Left ventricle myocardium inferior (tissue), 1 donor: ENCODE data around the gene HSP90AA1. TPM values are rescaled to one million over a fixed set of nuclear protein-coding genes. Genes with fewer than 3 reads are reported as not detected.

ENCODE experiments used
- DNase-seq: peaks from one replicate; pipeline ENCODE4 v3.0.0-alpha.2; 2020
- H3K27ac ChIP-seq: fragments of 200-600 bp; replicated peaks from 2 replicates; pipeline ENCODE4 v1.8.0; 2021
- H3K27me3 ChIP-seq: fragments of 200-600 bp; 2 replicates; pipeline ENCODE4 v1.8.0; 2021; ENCODE audit warnings: low read depth
- H3K36me3 ChIP-seq: fragments of 200-600 bp; 2 replicates; pipeline ENCODE4 v1.8.0; 2021
- H3K4me1 ChIP-seq: fragments of 200-600 bp; 2 replicates; pipeline ENCODE4 v1.8.0; 2021
- H3K4me3 ChIP-seq: fragments of 200-600 bp; 2 replicates; pipeline ENCODE4 v1.8.0; 2021; ENCODE audit warnings: mild to moderate bottlenecking, moderate library complexity
- H3K9me3 ChIP-seq: fragments of 200-600 bp; replicated peaks from 2 replicates; pipeline ENCODE4 v1.8.0; 2021
- intact Hi-C: fragments of 100-400 bp; cut with micrococcal nuclease; formaldehyde crosslinking; loops from one replicate; pipeline ENCODE4 v1.11.0; 2022
- total RNA-seq: library from RNA; stranded (reverse); fragmentation: NEBNext Ultra II Directional; extraction: Animal tissue kit (Norgen Biotek cat#: 25700); gene quantifications from one replicate; pipeline ENCODE4 v1.2.1, GENCODE V29; 2021
- TF ChIP-seq, protein P1 (sequence below): fragments of 200-600 bp; IDR thresholded peaks from 2 replicates; pipeline ENCODE4 v1.8.0; 2021; ENCODE audit warnings: antibody characterized with exemption, mild to moderate bottlenecking, borderline replicate concordance
- donor health status: DM: no; HTN: yes; CAD: no; lungs with severe emphysema.

HSP90AA1 gene
- total RNA-seq, 1 donor from 2014 or later, result 423 TPM

DNA sequence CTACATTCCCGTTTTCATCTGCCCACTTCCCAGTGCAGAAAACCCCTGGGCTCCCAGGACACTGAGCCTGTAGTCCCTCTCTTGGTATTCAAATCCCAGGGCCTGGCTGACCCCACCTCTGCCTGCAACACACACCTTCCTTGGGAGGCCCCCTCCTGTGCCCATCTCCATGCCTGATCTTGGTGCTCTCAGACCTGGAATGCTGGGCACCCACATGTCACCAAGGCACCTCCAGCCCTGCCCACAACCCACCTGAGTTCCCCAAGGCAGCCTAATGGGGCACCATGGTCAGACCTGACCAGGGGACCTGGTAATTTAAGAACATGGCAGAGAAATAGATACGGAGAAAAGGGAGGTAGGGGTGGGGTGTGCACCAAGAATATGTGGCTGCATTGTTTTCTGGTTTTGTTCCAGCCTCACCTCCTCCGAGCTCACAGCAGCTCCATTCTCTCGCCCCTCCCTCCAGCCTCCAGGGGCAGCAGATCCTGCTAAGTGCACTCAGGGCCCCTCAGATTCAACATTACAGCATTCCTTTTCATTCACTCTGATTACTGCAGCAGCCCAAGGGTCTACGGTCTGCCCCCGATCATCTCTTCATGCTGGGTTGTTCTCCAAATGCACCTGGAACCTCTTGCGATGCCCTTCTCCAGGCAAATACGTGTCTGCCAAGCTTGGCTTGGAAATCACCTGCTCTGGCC, 9.2 kb upstream of the HSP90AA1 start:
- Histone ChIP-seq H3K27me3 (no peaks in the 10 kb centered on the region), H3K27ac (no peak overlapping the region), H3K36me3 (no peaks in the 10 kb centered on the region), H3K4me1 (peaks cover 4% of the 10 kb centered on the region), H3K9me3 (no peaks in the 10 kb centered on the region), H3K4me3 (no peak overlapping the region)
- DNase-seq, result no peak
- intact Hi-C loops, result no loop called here
- TF ChIP-seq, protein P1, sequence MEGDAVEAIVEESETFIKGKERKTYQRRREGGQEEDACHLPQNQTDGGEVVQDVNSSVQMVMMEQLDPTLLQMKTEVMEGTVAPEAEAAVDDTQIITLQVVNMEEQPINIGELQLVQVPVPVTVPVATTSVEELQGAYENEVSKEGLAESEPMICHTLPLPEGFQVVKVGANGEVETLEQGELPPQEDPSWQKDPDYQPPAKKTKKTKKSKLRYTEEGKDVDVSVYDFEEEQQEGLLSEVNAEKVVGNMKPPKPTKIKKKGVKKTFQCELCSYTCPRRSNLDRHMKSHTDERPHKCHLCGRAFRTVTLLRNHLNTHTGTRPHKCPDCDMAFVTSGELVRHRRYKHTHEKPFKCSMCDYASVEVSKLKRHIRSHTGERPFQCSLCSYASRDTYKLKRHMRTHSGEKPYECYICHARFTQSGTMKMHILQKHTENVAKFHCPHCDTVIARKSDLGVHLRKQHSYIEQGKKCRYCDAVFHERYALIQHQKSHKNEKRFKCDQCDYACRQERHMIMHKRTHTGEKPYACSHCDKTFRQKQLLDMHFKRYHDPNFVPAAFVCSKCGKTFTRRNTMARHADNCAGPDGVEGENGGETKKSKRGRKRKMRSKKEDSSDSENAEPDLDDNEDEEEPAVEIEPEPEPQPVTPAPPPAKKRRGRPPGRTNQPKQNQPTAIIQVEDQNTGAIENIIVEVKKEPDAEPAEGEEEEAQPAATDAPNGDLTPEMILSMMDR, result no peak

GRCh38 chr14:102095231-102095870, 8.5 kb upstream of the HSP90AA1 start:
- no peak for DNase-seq
- H3K27me3 ChIP-seq, result no peaks in the 10 kb centered on the region
- H3K4me3 ChIP-seq, result no peak overlapping the region
- TF ChIP-seq, protein P1, result no peak
- H3K9me3 ChIP-seq, result no peaks in the 10 kb centered on the region
- peaks cover 4% of the 10 kb centered on the region for H3K4me1 ChIP-seq
- no peak overlapping the region for H3K27ac ChIP-seq
- H3K36me3 ChIP-seq, result no peaks in the 10 kb centered on the region
- intact Hi-C loops, result no loop called here

DNA sequence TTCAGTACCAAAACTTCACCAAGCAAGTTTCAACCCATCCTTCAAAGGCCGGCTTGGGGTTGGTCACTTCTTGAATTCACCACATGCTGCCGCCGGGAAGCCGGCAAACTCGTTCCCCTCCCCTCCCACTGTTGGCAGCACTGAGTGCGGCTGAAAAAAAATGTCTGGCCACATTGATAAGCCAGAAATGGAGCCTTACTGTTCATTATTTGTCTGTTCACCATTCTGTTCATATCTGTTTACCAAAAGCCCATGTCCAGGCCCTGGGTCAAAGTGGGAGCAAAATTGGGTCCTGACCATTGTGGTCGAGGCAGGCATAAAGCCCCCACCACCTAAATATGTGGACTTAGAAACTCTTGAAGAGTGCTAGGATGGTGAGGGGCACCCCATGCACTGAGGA, 7.3 kb upstream of the HSP90AA1 start:
- no peaks in the 10 kb centered on the region for H3K27me3 ChIP-seq
- peaks cover 4% of the 10 kb centered on the region for H3K4me1 ChIP-seq
- H3K27ac ChIP-seq, result no peak overlapping the region
- TF ChIP-seq, protein P1, result no peak
- intact Hi-C loops, result no loop called here
- no peak for DNase-seq
- no peaks in the 10 kb centered on the region for H3K36me3 ChIP-seq
- no peak overlapping the region for H3K4me3 ChIP-seq
- no peaks in the 10 kb centered on the region for H3K9me3 ChIP-seq

GRCh38 chr14:102092806-102093205, 6.0 kb upstream of the HSP90AA1 start:
- Histone ChIP-seq H3K27me3 (no peaks in the 10 kb centered on the region), H3K36me3 (no peaks in the 10 kb centered on the region)
- intact Hi-C loops, result no loop called here

DNA sequence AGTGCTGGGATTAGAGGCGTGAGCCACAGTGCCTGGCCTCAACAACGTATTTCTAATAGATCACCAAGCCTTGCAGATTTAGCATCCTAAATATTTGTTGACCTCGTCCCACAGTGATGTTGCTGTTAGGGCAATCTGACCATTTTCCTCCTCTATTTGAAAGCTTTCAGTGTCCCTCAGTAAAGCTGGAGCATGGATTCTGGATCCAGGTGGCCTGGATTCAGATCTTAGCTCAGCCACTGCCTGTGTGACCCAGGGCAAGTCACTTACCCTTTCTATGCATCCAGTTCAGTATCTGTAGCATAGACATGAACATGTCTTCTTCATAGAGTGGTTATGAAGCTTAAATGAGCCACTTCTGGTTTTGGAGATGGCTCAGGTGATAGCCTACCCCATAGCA, 3.9 kb upstream of the HSP90AA1 start:
- intact Hi-C loops, result no loop called here

More at GRCh38 chr14:102092806-102093205, 6.0 kb upstream of the HSP90AA1 start:
- Histone ChIP-seq H3K9me3 (no peaks in the 10 kb centered on the region), H3K27ac (no peak overlapping the region), H3K4me1 (peaks cover 15% of the 10 kb centered on the region), H3K4me3 (no peak overlapping the region)
- TF ChIP-seq, protein P1, result no peak
- DNase-seq, result no peak

More for the DNA sequence above, 3.9 kb upstream of the HSP90AA1 start:
- TF ChIP-seq, protein P1, result no peak
- Histone ChIP-seq H3K27me3 (no peaks in the 10 kb centered on the region), H3K4me3 (no peak overlapping the region), H3K27ac (no peak overlapping the region), H3K36me3 (peaks cover 1% of the 10 kb centered on the region), H3K4me1 (peaks cover 24% of the 10 kb centered on the region), H3K9me3 (no peaks in the 10 kb centered on the region)
- DNase-seq, result no peak
